Activated gamma-delta T cell treated with anti-CD3 and anti-CD28 coated beads, Interleukin-2, amount 50 U/mL, for 16 hours (primary cell): ENCODE results near the gene IL32.
A peak's percentile ranks its signal among the peaks of the same experiment; 100 is the strongest.
"Not testable (repeated sequence)": the region's sequence is repeated elsewhere in the genome, so short reads cannot be mapped to it uniquely, and the experiment has no call there.

Experiments used
- DNase-seq: peaks from one replicate; pipeline ENCODE4 v3.0.0-alpha.2; 2020; ENCODE audit warnings: low read depth

Gene IL32

GRCh38 chr16:3070608-3071111 is 5.2 kb downstream of the IL32 start:
- DNase-seq: no peak

- no peak for DNase-seq
Measured at GRCh38 chr16:3071655-3072054, 6.2 kb downstream of the IL32 start.

GRCh38 chr16:3072148-3072547 is 6.7 kb downstream of the IL32 start:
- not testable (repeated sequence) for DNase-seq

GRCh38 chr16:3072576-3073263 is 7.3 kb downstream of the IL32 start:
- DNase-seq: not testable (repeated sequence)

- no peak for DNase-seq
Measured at GRCh38 chr16:3073448-3073847, 8.0 kb downstream of the IL32 start.

GRCh38 chr16:3074860-3075522 is 9.6 kb downstream of the IL32 start:
- DNase-seq: peak; percentile 81

- DNase-seq: no peak
Measured at GRCh38 chr16:3075523-3075915, 10.1 kb downstream of the IL32 start.

- not testable (repeated sequence) for DNase-seq
Measured at GRCh38 chr16:3075946-3076345, 10.5 kb downstream of the IL32 start.

GRCh38 chr16:3076577-3076976 is 11.1 kb downstream of the IL32 start:
- DNase-seq: no peak

GRCh38 chr16:3080024-3080423 is 14.6 kb downstream of the IL32 start:
- no peak for DNase-seq

GRCh38 chr16:3081957-3082356 is 16.5 kb downstream of the IL32 start:
- DNase-seq: not testable (repeated sequence)

GRCh38 chr16:3083408-3083807 is 18.0 kb downstream of the IL32 start:
- DNase-seq: not testable (repeated sequence)

GRCh38 chr16:3084491-3084890 is 19.1 kb downstream of the IL32 start:
- no peak for DNase-seq

GRCh38 chr16:3084969-3085670 is 19.7 kb downstream of the IL32 start:
- no peak for DNase-seq

- no peak for DNase-seq
Measured at GRCh38 chr16:3085868-3086595, 20.6 kb downstream of the IL32 start.

- no peak for DNase-seq
Measured at GRCh38 chr16:3086596-3087242, 21.3 kb downstream of the IL32 start.

- no peak for DNase-seq
Measured at GRCh38 chr16:3087243-3088235, 22.1 kb downstream of the IL32 start.

- DNase-seq: no peak
Measured at GRCh38 chr16:3088450-3088849, 23.0 kb downstream of the IL32 start.

- DNase-seq: no peak
Measured at GRCh38 chr16:3088925-3089716, 23.7 kb downstream of the IL32 start.
